Stimulated activated naive CD4-positive, alpha-beta T cell treated with Interleukin-2 at 50 U/mL for 16 hours (primary cell): Measurements from ENCODE around the gene UTP14C.
"Not testable (repeated sequence)": the region's sequence is repeated elsewhere in the genome, so short reads cannot be mapped to it uniquely, and the experiment has no call there.

Source experiments
- DNase-seq: peaks from one replicate; lab custom pipeline; 2025; lab: John Stamatoyannopoulos, UW

The UTP14C gene

DNA sequence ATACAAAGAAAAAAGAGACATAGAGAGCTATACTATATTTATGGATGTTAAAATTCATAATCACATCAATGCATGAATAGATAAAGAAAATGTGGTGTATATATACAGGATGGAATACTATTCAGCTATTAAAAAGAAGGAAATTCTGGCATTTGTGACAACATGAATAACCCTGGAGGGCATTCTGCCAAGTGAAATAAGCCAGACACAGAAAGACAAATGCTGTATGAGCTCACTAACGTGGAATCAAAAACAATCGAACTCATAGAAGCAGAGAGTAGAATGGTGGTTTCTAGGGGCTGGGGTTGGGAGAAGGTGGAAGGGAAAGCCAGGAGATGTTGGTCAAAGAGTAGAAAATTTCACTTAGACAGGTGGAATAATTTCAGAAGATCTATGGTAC, 24.0 kb downstream of the UTP14C start:
- DNase-seq = no peak

DNA sequence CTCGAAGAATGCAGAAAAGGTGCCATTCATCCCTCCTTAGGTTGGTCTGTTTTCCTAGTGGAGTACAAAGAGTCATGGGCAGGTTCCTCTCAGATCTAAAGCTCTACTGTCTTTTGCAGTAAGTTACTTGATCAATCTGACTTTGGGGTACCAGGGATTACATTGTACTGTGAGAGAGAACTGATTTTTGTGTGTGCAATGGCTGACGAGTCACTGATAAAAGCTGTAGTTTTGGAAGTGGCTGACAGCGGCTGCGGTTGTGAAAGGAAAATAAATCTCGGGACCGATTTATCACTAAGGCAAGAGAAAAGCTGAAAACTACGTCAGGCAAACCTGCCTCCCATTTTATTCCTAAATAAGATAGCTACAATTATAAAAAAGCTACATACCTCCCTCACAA, 26.9 kb downstream of the UTP14C start:
- DNase-seq = no peak

GRCh38 chr13:52053460-52053859, 29.0 kb downstream of the UTP14C start:
- DNase-seq = no peak

DNA sequence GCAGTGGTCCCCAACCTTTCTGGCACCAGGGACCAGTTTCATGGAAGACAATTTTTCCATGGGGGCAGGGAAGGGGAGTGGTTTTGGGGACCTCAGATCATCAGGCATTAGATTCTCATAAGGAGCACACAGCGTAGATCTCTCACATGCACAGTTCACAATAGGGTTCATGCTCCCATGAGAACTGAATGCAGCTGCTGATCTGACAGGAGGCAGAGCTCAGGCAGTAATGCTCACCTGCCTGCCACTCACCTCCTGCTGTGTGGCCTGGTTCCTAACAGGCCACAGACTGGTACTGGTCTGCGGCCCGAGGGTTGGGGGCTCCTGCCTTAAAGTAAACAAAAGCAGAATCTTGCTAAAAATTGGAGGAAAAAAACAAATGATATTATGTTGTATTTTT, 36.6 kb downstream of the UTP14C start:
- not testable (repeated sequence) for DNase-seq

DNA sequence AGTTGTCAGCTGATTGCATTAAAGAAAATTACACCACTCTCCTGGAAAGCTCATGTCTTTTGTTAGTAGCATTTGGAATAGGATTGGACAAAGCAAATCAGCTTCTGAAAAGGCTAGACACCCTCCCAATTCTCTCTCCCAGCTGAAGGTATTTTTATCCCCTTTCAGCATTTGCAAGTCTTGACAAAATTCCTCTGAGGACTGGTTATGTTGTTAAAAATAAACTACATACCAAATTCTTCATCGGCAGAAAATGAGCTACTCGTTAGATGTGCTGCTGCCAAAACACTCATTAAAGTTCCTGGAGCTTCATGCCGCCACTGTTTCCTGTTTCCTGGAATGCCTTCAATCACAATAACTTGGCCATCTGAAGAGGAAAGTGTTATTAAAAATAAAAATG, 37.1 kb downstream of the UTP14C start:
- no peak for DNase-seq

DNA sequence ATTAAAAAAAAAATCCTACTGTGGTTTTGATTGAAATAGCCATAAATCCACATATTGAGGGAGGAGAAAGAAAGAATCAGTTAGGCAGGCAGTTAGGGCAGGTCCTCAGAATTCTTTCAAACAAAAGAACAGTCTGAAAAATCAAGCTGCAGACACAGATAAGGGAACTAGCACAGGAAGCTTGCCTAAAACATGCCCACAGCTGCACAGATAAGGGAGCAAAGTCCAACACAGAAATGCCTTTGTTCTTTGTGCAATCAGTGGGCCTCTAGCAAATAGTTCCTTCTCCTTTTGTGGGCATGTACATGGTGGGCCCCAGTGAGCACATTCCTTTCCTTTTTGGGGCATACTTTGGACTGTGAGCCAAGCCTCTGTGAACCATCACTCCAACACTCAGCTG, 42.7 kb downstream of the UTP14C start:
- no peak for DNase-seq

- no peak for DNase-seq
Observed at GRCh38 chr13:52070929-52071523, 46.5 kb downstream of the UTP14C start.
